H1 (cell line): ENCODE measurements around the gene MRM3. TPM values are rescaled to one million over a fixed set of nuclear protein-coding genes. Genes with fewer than 3 reads are reported as not detected.
"Not testable (repeated sequence)": the region's sequence is repeated elsewhere in the genome, so short reads cannot be mapped to it uniquely, and the experiment has no call there.

ENCODE experiments used
- CTCF ChIA-PET: fragments of 300-600 bp; sonication (Branson Sonifier 250); formaldehyde crosslinking; loops from one replicate; lab custom pipeline; 2021; ENCODE audit not compliant: partially characterized antibody; lab: Charles Lee
- POLR2A ChIA-PET: fragments of 300-600 bp; sonication (Branson Sonifier 250); formaldehyde crosslinking; loops from one replicate; lab custom pipeline; 2021; ENCODE audit warnings: inconsistent platforms; ENCODE audit not compliant: partially characterized antibody; lab: Charles Lee
- DNase-seq, 2 experiments: peaks; one replicate each; pipeline versions ENCODE4 v3.0.0 to v3.0.0-alpha.2; 2010 to 2022; ENCODE audit warnings: low spot score in 2 of 2, low read depth in 1 of 2, mixed read lengths in 1 of 2
- FAIRE-seq: peaks from 2 replicates; lab custom pipeline; 2011; peaks lifted over from hg19 to GRCh38; lab: Jason Lieb, UNC
- H2AFZ ChIP-seq: 2 replicates; pipeline ENCODE4 v1.8.1; 2012; ENCODE audit warnings: low read length, inconsistent platforms
- H2AK5ac ChIP-seq: 2 replicates; pipeline ENCODE4 v1.6.1; 2013; ENCODE audit warnings: low read depth, low read length
- H2BK120ac ChIP-seq: replicated peaks from 2 replicates; pipeline ENCODE3; 2013; ENCODE audit warnings: low read depth, low read length, inconsistent platforms
- H2BK12ac ChIP-seq: 2 replicates; pipeline ENCODE4 v1.6.1; 2013; ENCODE audit warnings: low read depth, low read length
- H2BK15ac ChIP-seq: 2 replicates; pipeline ENCODE4 v1.6.1; 2013; ENCODE audit warnings: low read length
- H2BK20ac ChIP-seq: 2 replicates; pipeline ENCODE4 v1.6.1; 2013; ENCODE audit warnings: low read length
- H2BK5ac ChIP-seq: 2 replicates; pipeline ENCODE4 v1.6.1; 2013; ENCODE audit warnings: low read depth, low read length
- H3K14ac ChIP-seq: 2 replicates; pipeline ENCODE4 v1.6.1; 2013; ENCODE audit warnings: inconsistent platforms; ENCODE audit not compliant: insufficient read length
- H3K18ac ChIP-seq: 2 replicates; pipeline ENCODE4 v1.6.1; 2013; ENCODE audit warnings: low read length; ENCODE audit errors: extremely low read depth
- H3K23ac ChIP-seq: 2 replicates; pipeline ENCODE4 v1.6.1; 2013; ENCODE audit warnings: inconsistent platforms; ENCODE audit not compliant: insufficient read length
- H3K23me2 ChIP-seq: 2 replicates; pipeline ENCODE4 v1.6.1; 2013; ENCODE audit warnings: low read depth, low read length
- H3K27ac ChIP-seq: 2 replicates; pipeline ENCODE4 v1.6.1; 2011; ENCODE audit warnings: low read depth, low read length, inconsistent platforms
- H3K27me3 ChIP-seq, 4 experiments: replicated peaks in 1 of 4; 1 replicate in 1 of 4; 2 replicates in 3 of 4; pipeline versions ENCODE4 v1.6.1 to v1.8.1; 2011 to 2013; ENCODE audit warnings: low read length in 3 of 4, mild to moderate bottlenecking in 3 of 4, inconsistent platforms in 2 of 4, mixed read lengths in 2 of 4, moderate library complexity in 1 of 4; ENCODE audit not compliant: control insufficient read depth in 3 of 4, insufficient read depth in 3 of 4; ENCODE audit errors: extremely low read depth in 1 of 4
- H3K36me3 ChIP-seq, 4 experiments: 2 replicates each; pipeline versions ENCODE4 v1.6.1 to v1.8.1; 2011 to 2013; ENCODE audit warnings: mild to moderate bottlenecking in 4 of 4, low read length in 3 of 4, moderate library complexity in 2 of 4, control low read depth in 1 of 4, inconsistent platforms in 1 of 4; ENCODE audit not compliant: insufficient read depth in 4 of 4, control insufficient read depth in 2 of 4
- H3K4ac ChIP-seq: replicated peaks from 2 replicates; pipeline ENCODE3; 2013; ENCODE audit warnings: low read length, low read depth, mixed read lengths, inconsistent platforms; ENCODE audit not compliant: insufficient read length
- H3K4me1 ChIP-seq, 4 experiments: replicated peaks in 1 of 4; 1 replicate in 1 of 4; 2 replicates in 3 of 4; pipeline versions ENCODE4 v1.6.1 to v1.8.1; 2011 to 2013; ENCODE audit warnings: low read length in 3 of 4, inconsistent platforms in 2 of 4, mixed read lengths in 1 of 4; ENCODE audit not compliant: insufficient read depth in 4 of 4, control insufficient read depth in 3 of 4
- H3K4me2 ChIP-seq, 2 experiments: 2 replicates each; pipeline versions ENCODE4 v1.6.1 to v1.8.1; 2011 to 2013; ENCODE audit warnings: low read depth in 2 of 2, low read length in 2 of 2, control low read depth in 1 of 2, inconsistent platforms in 1 of 2, mild to moderate bottlenecking in 1 of 2; ENCODE audit not compliant: insufficient read depth in 1 of 2
- H3K4me3 ChIP-seq, 4 experiments: fragments of 200-600, 300-600 bp in 1 of 4; sonication (generic), shearing (Covaris generic), sonication (Bioruptor Twin) in 1 of 4; 2 replicates each; pipeline versions ENCODE4 v1.5.1 to v1.8.1; 2011 to 2016; ENCODE audit warnings: low read length in 4 of 4, low read depth in 3 of 4, control low read depth in 2 of 4, inconsistent platforms in 2 of 4, mild to moderate bottlenecking in 2 of 4, mixed read lengths in 1 of 4, moderate library complexity in 1 of 4; ENCODE audit not compliant: insufficient read depth in 2 of 4; ENCODE audit errors: extremely low read depth in 1 of 4
- H3K56ac ChIP-seq: replicated peaks from 2 replicates; pipeline ENCODE3; 2013; ENCODE audit warnings: low read depth, mild to moderate bottlenecking, mixed read lengths, low read length, inconsistent platforms; ENCODE audit not compliant: insufficient read length
- H3K79me1 ChIP-seq: 2 replicates; pipeline ENCODE4 v1.6.1; 2013; ENCODE audit warnings: low read depth, low read length, control low read depth
- H3K79me2 ChIP-seq, 2 experiments: 2 replicates each; pipeline versions ENCODE4 v1.6.1 to v1.8.1; 2012 to 2013; ENCODE audit warnings: low read length in 2 of 2, mild to moderate bottlenecking in 2 of 2, inconsistent platforms in 1 of 2; ENCODE audit not compliant: insufficient read depth in 2 of 2, control insufficient read depth in 1 of 2
- H3K9ac ChIP-seq, 4 experiments: replicated peaks in 1 of 4; 1 replicate in 1 of 4; 2 replicates in 3 of 4; pipeline versions ENCODE4 v1.6.1 to v1.8.1; 2011 to 2013; ENCODE audit warnings: low read depth in 3 of 4, low read length in 3 of 4, control low read depth in 2 of 4, mild to moderate bottlenecking in 2 of 4, moderate library complexity in 2 of 4, inconsistent platforms in 1 of 4; ENCODE audit errors: extremely low read depth in 1 of 4
- H3K9me3 ChIP-seq, 2 experiments: 2 replicates each; pipeline versions ENCODE4 v1.6.1 to v1.8.1; 2012 to 2013; ENCODE audit warnings: mild to moderate bottlenecking in 2 of 2, moderate library complexity in 2 of 2, control low read depth in 1 of 2, inconsistent platforms in 1 of 2, low read depth in 1 of 2, low read length in 1 of 2, mixed read lengths in 1 of 2; ENCODE audit not compliant: insufficient read depth in 2 of 2
- H4K20me1 ChIP-seq, 2 experiments: replicated peaks in 1 of 2; 2 replicates each; pipeline versions ENCODE3 to v1.8.1; 2011 to 2013; ENCODE audit warnings: inconsistent platforms in 2 of 2, low read length in 2 of 2, mild to moderate bottlenecking in 1 of 2; ENCODE audit not compliant: insufficient read depth in 2 of 2, control insufficient read depth in 1 of 2
- H4K5ac ChIP-seq: 2 replicates; pipeline ENCODE4 v1.6.1; 2013; ENCODE audit warnings: low read length, low read depth, mixed read lengths, inconsistent platforms; ENCODE audit not compliant: insufficient read length
- H4K8ac ChIP-seq: 2 replicates; pipeline ENCODE4 v1.8.0; 2013; ENCODE audit warnings: mild to moderate bottlenecking, moderate library complexity, low read length, inconsistent platforms; ENCODE audit not compliant: insufficient read depth; ENCODE audit errors: extremely low read depth
- H4K91ac ChIP-seq: replicated peaks from 2 replicates; pipeline ENCODE3; 2013; ENCODE audit warnings: low read length, mixed read lengths, inconsistent platforms; ENCODE audit not compliant: insufficient read length
- KDM1A ChIP-seq: fragments of 200-600, 300-600 bp; sonication (generic); IDR thresholded peaks from 2 replicates; pipeline ENCODE4 v1.7.1; 2016; ENCODE audit warnings: mild to moderate bottlenecking, low read length, borderline replicate concordance
- WGBS, 2 experiments: shearing (Covaris generic) in 1 of 2; methylation state at CpG; one replicate each; pipeline versions ENCODE4 v1.1.6 to v1.1.7; 2013 to 2015; ENCODE audit warnings: low lambda C conversion rate in 2 of 2, mixed read lengths in 2 of 2, inconsistent platforms in 1 of 2, low coverage in 1 of 2, missing lambda C conversion rate in 1 of 2; ENCODE audit not compliant: insufficient replicate concordance in 2 of 2, insufficient coverage in 1 of 2, insufficient read length in 1 of 2; ENCODE audit errors: extremely low coverage in 1 of 2, missing lambda C conversion rate in 1 of 2; 5-methylcytosine and 5-hydroxymethylcytosine counted together
- polyA plus RNA-seq, 7 experiments: library from polyadenylated mRNA; depleted of rRNA in 3 of 7; stranded (reverse) in 5 of 7; unstranded in 2 of 7; fragments of >200 nt in 5 of 7; fragments of 200-250 nt in 2 of 7; gene quantifications; 1 replicate in 5 of 7; 2 replicates in 1 of 7; 4 replicates in 1 of 7; pipeline versions ENCODE4 v1.2.1 to v1.2.3, GENCODE V29; 2011 to 2013; ENCODE audit warnings: missing spikeins in 2 of 7, mixed read lengths in 2 of 7
- total RNA-seq: library from RNA; stranded (reverse); fragmentation: NEBNext Ultra II Directional; extraction: Animal tissue kit (Norgen Biotek cat#: 25700); gene quantifications from 2 replicates; pipeline ENCODE4 v1.2.1, GENCODE V29; 2021

MRM3 gene
- total and polyA plus RNA-seq, 2 of the 8 experiments (the other 6 are each of a cell fraction or from before 2014, with no cell fraction given): 10.1 to 20.8 TPM

- not testable (repeated sequence) for H3K56ac ChIP-seq, H3K27me3 ChIP-seq, H3K79me1 ChIP-seq, H2BK5ac ChIP-seq, H2AK5ac ChIP-seq, H2BK12ac ChIP-seq, H4K5ac ChIP-seq, H3K9ac ChIP-seq, H4K91ac ChIP-seq, H3K27ac ChIP-seq, H3K14ac ChIP-seq, H4K20me1 ChIP-seq, H3K23ac ChIP-seq, H3K4me3 ChIP-seq, H4K8ac ChIP-seq, DNase-seq, H2BK15ac ChIP-seq, H3K18ac ChIP-seq, H3K4ac ChIP-seq, H2AFZ ChIP-seq, H3K9me3 ChIP-seq, H3K4me2 ChIP-seq, H2BK120ac ChIP-seq, H2BK20ac ChIP-seq
- H3K23me2 ChIP-seq: peaks cover 11% of the 10 kb centered on the region
- H3K36me3 ChIP-seq: peaks cover 4 to 20% (median 14%) of the 10 kb centered on the region in 4 experiments; a peak in 7 of 8 replicates
- peaks cover 2 to 11% (median 7%) of the 10 kb centered on the region in 4 experiments; a peak in 6 of 7 replicates for H3K4me1 ChIP-seq
- 95% methylated on average over 9 of the region's 9 CpGs; no CpG with 5 or more reads in 1 of the 2 experiments for WGBS, 2 experiments
- H3K79me2 ChIP-seq: peaks cover 0 to 12% of the 10 kb centered on the region in 2 experiments; a peak in 3 of 4 replicates
- TF ChIP-seq KDM1A: peak; percentile 27; the same call in 1 of the 2 replicates
- ChIA-PET CTCF (interaction anchor here (0.6 to 1.5 kb wide), 9 partner anchors 11 to 517 kb away, joined by 3 to 4 read pairs (median 3); partner anchors contain the start of gene TIMM22), POLR2A (interaction anchor here (0.7 to 4.4 kb wide), 11 partner anchors 8 to 246 kb away, joined by 3 to 22 read pairs (median 3); partner anchors contain the start of genes GLOD4, MRM3 and TIMM22)
- FAIRE-seq: peak; percentile 58
These were observed 26.7 kb upstream of the MRM3 start for GRCh38 chr17:755319-755961.
